HEK293 (cell line): Measurements from ENCODE around the gene TEX2.

Source experiments
- KLF16 ChIP-seq: fragments of 450-650 bp; formaldehyde crosslinking; IDR thresholded peaks from 2 replicates; pipeline ENCODE4 v1.5.1; 2017; ENCODE audit warnings: missing biosample characterization, missing genetic modification characterization
- MEIS1 ChIP-seq: sonication (generic); formaldehyde crosslinking; IDR thresholded peaks from 2 replicates; pipeline ENCODE4 v1.8.1; 2022; ENCODE audit warnings: missing genetic modification reagents, mild to moderate bottlenecking, borderline replicate concordance
- PRDM1 ChIP-seq: fragments of 450-650 bp; formaldehyde crosslinking; IDR thresholded peaks from 2 replicates; pipeline ENCODE4; 2016; ENCODE audit warnings: missing biosample characterization, missing genetic modification characterization
- SP3 ChIP-seq: fragments of 450-650 bp; formaldehyde crosslinking; IDR thresholded peaks from 2 replicates; pipeline ENCODE4 v1.5.1; 2016; ENCODE audit warnings: missing biosample characterization, missing genetic modification characterization
- ZFP37 ChIP-seq: fragments of 450-650 bp; formaldehyde crosslinking; IDR thresholded peaks from 2 replicates; pipeline ENCODE4 v1.5.1; 2016; ENCODE audit warnings: missing biosample characterization, missing genetic modification characterization
- ZNF10 ChIP-seq: fragments of 450-650 bp; formaldehyde crosslinking; IDR thresholded peaks from 2 replicates; pipeline ENCODE4 v1.5.1; 2017; ENCODE audit warnings: missing biosample characterization, missing genetic modification characterization
- ZNF112 ChIP-seq: fragments of 450-650 bp; formaldehyde crosslinking; IDR thresholded peaks from 2 replicates; pipeline ENCODE4 v1.5.0; 2017; ENCODE audit warnings: missing biosample characterization, missing genetic modification characterization
- ZNF19 ChIP-seq: fragments of 450-650 bp; formaldehyde crosslinking; IDR thresholded peaks from 2 replicates; pipeline ENCODE4; 2016; ENCODE audit warnings: missing biosample characterization, missing genetic modification characterization, low read depth
- ZNF211 ChIP-seq: fragments of 450-650 bp; formaldehyde crosslinking; IDR thresholded peaks from 2 replicates; pipeline ENCODE4 v1.5.1; 2016; ENCODE audit warnings: low read depth, missing biosample characterization, missing genetic modification characterization
- ZNF266 ChIP-seq: fragments of 450-650 bp; formaldehyde crosslinking; IDR thresholded peaks from 2 replicates; pipeline ENCODE4 v1.5.1; 2016; ENCODE audit warnings: missing biosample characterization, missing genetic modification characterization, low read depth
- ZNF341 ChIP-seq: fragments of 450-650 bp; formaldehyde crosslinking; IDR thresholded peaks from 2 replicates; pipeline ENCODE4; 2016; ENCODE audit warnings: low read depth, missing biosample characterization, missing genetic modification characterization
- ZNF404 ChIP-seq: fragments of 450-650 bp; formaldehyde crosslinking; IDR thresholded peaks from 2 replicates; pipeline ENCODE4 v1.5.1; 2017; ENCODE audit warnings: missing biosample characterization, missing genetic modification characterization
- ZNF433 ChIP-seq: fragments of 450-650 bp; formaldehyde crosslinking; IDR thresholded peaks from 2 replicates; pipeline ENCODE4 v1.5.1; 2016; ENCODE audit warnings: missing biosample characterization, missing genetic modification characterization, low read depth
- ZNF530 ChIP-seq: fragments of 450-650 bp; formaldehyde crosslinking; IDR thresholded peaks from 2 replicates; pipeline ENCODE4 v1.5.1; 2016; ENCODE audit warnings: low read depth, missing biosample characterization, missing genetic modification characterization
- ZNF610 ChIP-seq: fragments of 450-650 bp; formaldehyde crosslinking; IDR thresholded peaks from 2 replicates; pipeline ENCODE4 v1.5.1; 2016; ENCODE audit warnings: missing biosample characterization, missing genetic modification characterization, borderline replicate concordance
- ZNF629 ChIP-seq: fragments of 450-650 bp; formaldehyde crosslinking; IDR thresholded peaks from 2 replicates; pipeline ENCODE4 v1.5.1; 2017; ENCODE audit warnings: missing biosample characterization, missing genetic modification characterization
- ZNF843 ChIP-seq: fragments of 450-650 bp; formaldehyde crosslinking; IDR thresholded peaks from 2 replicates; pipeline ENCODE4 v1.5.1; 2016; ENCODE audit warnings: missing biosample characterization, missing genetic modification characterization
- TF ChIP-seq, protein P1 (sequence below): fragments of 450-650 bp; formaldehyde crosslinking; IDR thresholded peaks from 2 replicates; pipeline ENCODE4 v1.5.1; 2016; ENCODE audit warnings: missing biosample characterization, missing genetic modification characterization
- TF ChIP-seq, protein P2 (sequence below): fragments of 450-650 bp; formaldehyde crosslinking; IDR thresholded peaks from 2 replicates; pipeline ENCODE4 v1.5.1; 2016; ENCODE audit warnings: missing biosample characterization, missing genetic modification characterization
- TF ChIP-seq, protein P3 (sequence below): fragments of 450-650 bp; formaldehyde crosslinking; IDR thresholded peaks from 2 replicates; pipeline ENCODE4 v1.5.1; 2016; ENCODE audit warnings: missing biosample characterization, missing genetic modification characterization
- TF ChIP-seq, protein P4 (sequence below): fragments of 450-650 bp; formaldehyde crosslinking; IDR thresholded peaks from 2 replicates; pipeline ENCODE4 v1.5.1; 2016; ENCODE audit warnings: missing biosample characterization, missing genetic modification characterization, low read depth
- TF ChIP-seq, protein P5 (sequence below): fragments of 450-650 bp; formaldehyde crosslinking; IDR thresholded peaks from 2 replicates; pipeline ENCODE4 v1.5.1; 2016; ENCODE audit warnings: missing biosample characterization, missing genetic modification characterization

TEX2 gene

DNA sequence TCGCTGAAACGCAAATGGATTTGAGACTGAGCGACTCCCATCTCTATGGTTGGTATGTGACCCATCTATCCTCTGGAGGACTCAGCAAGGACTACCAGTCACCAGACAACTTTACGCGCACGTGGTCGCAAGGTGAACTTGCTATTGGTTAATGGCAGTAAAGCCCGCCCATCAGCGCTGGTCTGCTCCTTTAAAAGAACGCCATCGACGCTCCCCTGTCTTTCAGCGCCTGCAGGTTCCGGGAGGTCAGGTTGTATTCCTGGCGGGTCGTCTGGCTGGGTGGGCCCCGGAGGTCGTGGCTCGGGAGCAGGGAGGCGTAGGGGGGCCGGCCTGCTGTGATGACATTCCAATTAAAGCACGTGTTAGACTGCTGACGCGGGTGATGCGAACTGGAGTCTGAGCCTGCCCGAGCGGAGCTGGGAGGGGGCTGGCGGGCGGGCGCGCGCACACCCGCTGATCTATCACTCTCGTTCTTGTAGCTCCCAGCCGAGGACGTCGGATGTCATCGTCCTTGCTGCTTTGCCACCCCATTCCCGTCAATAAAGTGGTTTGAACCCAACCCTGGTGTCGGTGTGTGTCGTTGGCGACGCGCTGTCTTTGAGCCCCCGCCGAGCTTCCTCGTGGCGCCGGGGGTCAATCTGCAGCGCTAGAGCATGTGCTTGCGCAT is 117.2 kb downstream of the TEX2 start (continued):
- TF ChIP-seq, protein P1, sequence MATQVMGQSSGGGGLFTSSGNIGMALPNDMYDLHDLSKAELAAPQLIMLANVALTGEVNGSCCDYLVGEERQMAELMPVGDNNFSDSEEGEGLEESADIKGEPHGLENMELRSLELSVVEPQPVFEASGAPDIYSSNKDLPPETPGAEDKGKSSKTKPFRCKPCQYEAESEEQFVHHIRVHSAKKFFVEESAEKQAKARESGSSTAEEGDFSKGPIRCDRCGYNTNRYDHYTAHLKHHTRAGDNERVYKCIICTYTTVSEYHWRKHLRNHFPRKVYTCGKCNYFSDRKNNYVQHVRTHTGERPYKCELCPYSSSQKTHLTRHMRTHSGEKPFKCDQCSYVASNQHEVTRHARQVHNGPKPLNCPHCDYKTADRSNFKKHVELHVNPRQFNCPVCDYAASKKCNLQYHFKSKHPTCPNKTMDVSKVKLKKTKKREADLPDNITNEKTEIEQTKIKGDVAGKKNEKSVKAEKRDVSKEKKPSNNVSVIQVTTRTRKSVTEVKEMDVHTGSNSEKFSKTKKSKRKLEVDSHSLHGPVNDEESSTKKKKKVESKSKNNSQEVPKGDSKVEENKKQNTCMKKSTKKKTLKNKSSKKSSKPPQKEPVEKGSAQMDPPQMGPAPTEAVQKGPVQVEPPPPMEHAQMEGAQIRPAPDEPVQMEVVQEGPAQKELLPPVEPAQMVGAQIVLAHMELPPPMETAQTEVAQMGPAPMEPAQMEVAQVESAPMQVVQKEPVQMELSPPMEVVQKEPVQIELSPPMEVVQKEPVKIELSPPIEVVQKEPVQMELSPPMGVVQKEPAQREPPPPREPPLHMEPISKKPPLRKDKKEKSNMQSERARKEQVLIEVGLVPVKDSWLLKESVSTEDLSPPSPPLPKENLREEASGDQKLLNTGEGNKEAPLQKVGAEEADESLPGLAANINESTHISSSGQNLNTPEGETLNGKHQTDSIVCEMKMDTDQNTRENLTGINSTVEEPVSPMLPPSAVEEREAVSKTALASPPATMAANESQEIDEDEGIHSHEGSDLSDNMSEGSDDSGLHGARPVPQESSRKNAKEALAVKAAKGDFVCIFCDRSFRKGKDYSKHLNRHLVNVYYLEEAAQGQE, result 0 out of 2 replicates have a peak, but pooled peaks have one; percentile 59
- TF ChIP-seq ZNF629 (tag by site-specific recombination), result peak; percentile 87; the same call in 1 of the 2 replicates
- TF ChIP-seq, protein P2, sequence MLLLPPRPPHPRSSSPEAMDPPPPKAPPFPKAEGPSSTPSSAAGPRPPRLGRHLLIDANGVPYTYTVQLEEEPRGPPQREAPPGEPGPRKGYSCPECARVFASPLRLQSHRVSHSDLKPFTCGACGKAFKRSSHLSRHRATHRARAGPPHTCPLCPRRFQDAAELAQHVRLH, result no peak
- TF ChIP-seq ZNF266, result no peak
- TF ChIP-seq KLF16 (tag by site-specific recombination), result peak; percentile 44; the same call in 1 of the 2 replicates
- TF ChIP-seq ZNF843 (tag by site-specific recombination), result no peak
- no peak for TF ChIP-seq PRDM1
- no peak for TF ChIP-seq ZNF19 (tag by site-specific recombination)
- no peak for TF ChIP-seq ZNF530 (tag by site-specific recombination)
- TF ChIP-seq, protein P3, sequence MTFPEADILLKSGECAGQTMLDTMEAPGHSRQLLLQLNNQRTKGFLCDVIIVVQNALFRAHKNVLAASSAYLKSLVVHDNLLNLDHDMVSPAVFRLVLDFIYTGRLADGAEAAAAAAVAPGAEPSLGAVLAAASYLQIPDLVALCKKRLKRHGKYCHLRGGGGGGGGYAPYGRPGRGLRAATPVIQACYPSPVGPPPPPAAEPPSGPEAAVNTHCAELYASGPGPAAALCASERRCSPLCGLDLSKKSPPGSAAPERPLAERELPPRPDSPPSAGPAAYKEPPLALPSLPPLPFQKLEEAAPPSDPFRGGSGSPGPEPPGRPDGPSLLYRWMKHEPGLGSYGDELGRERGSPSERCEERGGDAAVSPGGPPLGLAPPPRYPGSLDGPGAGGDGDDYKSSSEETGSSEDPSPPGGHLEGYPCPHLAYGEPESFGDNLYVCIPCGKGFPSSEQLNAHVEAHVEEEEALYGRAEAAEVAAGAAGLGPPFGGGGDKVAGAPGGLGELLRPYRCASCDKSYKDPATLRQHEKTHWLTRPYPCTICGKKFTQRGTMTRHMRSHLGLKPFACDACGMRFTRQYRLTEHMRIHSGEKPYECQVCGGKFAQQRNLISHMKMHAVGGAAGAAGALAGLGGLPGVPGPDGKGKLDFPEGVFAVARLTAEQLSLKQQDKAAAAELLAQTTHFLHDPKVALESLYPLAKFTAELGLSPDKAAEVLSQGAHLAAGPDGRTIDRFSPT (tag by site-specific recombination), result peak; percentile 60
- TF ChIP-seq SP3 (tag by site-specific recombination), result peak; percentile 81
- no peak for TF ChIP-seq ZNF341 (tag by site-specific recombination)
- no peak for TF ChIP-seq ZNF10 (tag by site-specific recombination)
- 0 out of 2 replicates have a peak, but pooled peaks have one; percentile 57 for TF ChIP-seq ZNF610 (tag by site-specific recombination)
- TF ChIP-seq ZFP37 (tag by site-specific recombination), result peak; percentile 86
- TF ChIP-seq, protein P4, sequence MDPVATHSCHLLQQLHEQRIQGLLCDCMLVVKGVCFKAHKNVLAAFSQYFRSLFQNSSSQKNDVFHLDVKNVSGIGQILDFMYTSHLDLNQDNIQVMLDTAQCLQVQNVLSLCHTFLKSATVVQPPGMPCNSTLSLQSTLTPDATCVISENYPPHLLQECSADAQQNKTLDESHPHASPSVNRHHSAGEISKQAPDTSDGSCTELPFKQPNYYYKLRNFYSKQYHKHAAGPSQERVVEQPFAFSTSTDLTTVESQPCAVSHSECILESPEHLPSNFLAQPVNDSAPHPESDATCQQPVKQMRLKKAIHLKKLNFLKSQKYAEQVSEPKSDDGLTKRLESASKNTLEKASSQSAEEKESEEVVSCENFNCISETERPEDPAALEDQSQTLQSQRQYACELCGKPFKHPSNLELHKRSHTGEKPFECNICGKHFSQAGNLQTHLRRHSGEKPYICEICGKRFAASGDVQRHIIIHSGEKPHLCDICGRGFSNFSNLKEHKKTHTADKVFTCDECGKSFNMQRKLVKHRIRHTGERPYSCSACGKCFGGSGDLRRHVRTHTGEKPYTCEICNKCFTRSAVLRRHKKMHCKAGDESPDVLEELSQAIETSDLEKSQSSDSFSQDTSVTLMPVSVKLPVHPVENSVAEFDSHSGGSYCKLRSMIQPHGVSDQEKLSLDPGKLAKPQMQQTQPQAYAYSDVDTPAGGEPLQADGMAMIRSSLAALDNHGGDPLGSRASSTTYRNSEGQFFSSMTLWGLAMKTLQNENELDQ (tag by site-specific recombination), result no peak
- TF ChIP-seq ZNF433 (tag by site-specific recombination), result no peak
- TF ChIP-seq ZNF404 (tag by site-specific recombination), result no peak
- TF ChIP-seq, protein P5, sequence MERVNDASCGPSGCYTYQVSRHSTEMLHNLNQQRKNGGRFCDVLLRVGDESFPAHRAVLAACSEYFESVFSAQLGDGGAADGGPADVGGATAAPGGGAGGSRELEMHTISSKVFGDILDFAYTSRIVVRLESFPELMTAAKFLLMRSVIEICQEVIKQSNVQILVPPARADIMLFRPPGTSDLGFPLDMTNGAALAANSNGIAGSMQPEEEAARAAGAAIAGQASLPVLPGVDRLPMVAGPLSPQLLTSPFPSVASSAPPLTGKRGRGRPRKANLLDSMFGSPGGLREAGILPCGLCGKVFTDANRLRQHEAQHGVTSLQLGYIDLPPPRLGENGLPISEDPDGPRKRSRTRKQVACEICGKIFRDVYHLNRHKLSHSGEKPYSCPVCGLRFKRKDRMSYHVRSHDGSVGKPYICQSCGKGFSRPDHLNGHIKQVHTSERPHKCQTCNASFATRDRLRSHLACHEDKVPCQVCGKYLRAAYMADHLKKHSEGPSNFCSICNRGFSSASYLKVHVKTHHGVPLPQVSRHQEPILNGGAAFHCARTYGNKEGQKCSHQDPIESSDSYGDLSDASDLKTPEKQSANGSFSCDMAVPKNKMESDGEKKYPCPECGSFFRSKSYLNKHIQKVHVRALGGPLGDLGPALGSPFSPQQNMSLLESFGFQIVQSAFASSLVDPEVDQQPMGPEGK (tag by site-specific recombination), result peak; percentile 69
- TF ChIP-seq ZNF112 (tag by site-specific recombination), result no peak
- TF ChIP-seq MEIS1 (CRISPR knock-in tag), result no peak
- no peak for TF ChIP-seq ZNF211
- TF ChIP-seq, all 188 proteins: peak for 53
